H9 (cell line): ENCODE data around the gene TGFBR2. TPM values are rescaled to one million over a fixed set of nuclear protein-coding genes. Genes with fewer than 3 reads are reported as not detected.

Experiments
- DNase-seq: peaks from one replicate; pipeline ENCODE4 v3.0.0-alpha.2; 2017
- H2AFZ ChIP-seq: one replicate; pipeline ENCODE4 v1.6.1; 2013; ENCODE audit warnings: mild to moderate bottlenecking, low read length, control low read depth, moderate library complexity
- H2AK5ac ChIP-seq: 2 replicates; pipeline ENCODE4 v1.6.1; 2013; ENCODE audit warnings: low read length, control low read depth, mixed read lengths; ENCODE audit not compliant: insufficient read length
- H2BK120ac ChIP-seq: one replicate; pipeline ENCODE4 v1.6.1; 2013; ENCODE audit warnings: low read depth, mild to moderate bottlenecking, low read length, control low read depth, inconsistent platforms; ENCODE audit not compliant: poor library complexity, severe bottlenecking
- H2BK12ac ChIP-seq: 2 replicates; pipeline ENCODE4 v1.6.1; 2013; ENCODE audit warnings: low read length, control low read depth, mixed read lengths, low read depth; ENCODE audit not compliant: insufficient read length
- H2BK15ac ChIP-seq: 2 replicates; pipeline ENCODE4 v1.6.1; 2013; ENCODE audit warnings: low read depth, low read length, control low read depth
- H2BK20ac ChIP-seq: one replicate; pipeline ENCODE4 v1.6.1; 2013; ENCODE audit warnings: low read depth, mild to moderate bottlenecking, low read length, control low read depth, inconsistent platforms; ENCODE audit not compliant: poor library complexity, severe bottlenecking
- H2BK5ac ChIP-seq: 2 replicates; pipeline ENCODE4 v1.6.1; 2013; ENCODE audit warnings: low read length, control low read depth, mixed read lengths; ENCODE audit not compliant: insufficient read length
- H3K14ac ChIP-seq: 2 replicates; pipeline ENCODE4 v1.6.1; 2013; ENCODE audit warnings: low read length, control low read depth; ENCODE audit not compliant: insufficient read depth
- H3K18ac ChIP-seq: 2 replicates; pipeline ENCODE4 v1.6.1; 2013; ENCODE audit warnings: low read depth, mild to moderate bottlenecking, mixed read lengths, low read length, control low read depth; ENCODE audit not compliant: insufficient read length
- H3K23ac ChIP-seq: 2 replicates; pipeline ENCODE4 v1.6.1; 2013; ENCODE audit warnings: low read length, control low read depth, mixed read lengths, low read depth; ENCODE audit not compliant: insufficient read length
- H3K23me2 ChIP-seq: 2 replicates; pipeline ENCODE4 v1.6.1; 2013; ENCODE audit warnings: low read depth, mild to moderate bottlenecking, mixed read lengths, low read length, control low read depth; ENCODE audit not compliant: insufficient read length, poor library complexity, severe bottlenecking
- H3K27ac ChIP-seq: 2 replicates; pipeline ENCODE4 v1.5.1; 2013; ENCODE audit warnings: low read length, control low read depth, mixed read lengths, low read depth; ENCODE audit not compliant: insufficient read length
- H3K27me3 ChIP-seq: 2 replicates; pipeline ENCODE4 v1.6.1; 2013; ENCODE audit warnings: low read length, control low read depth, inconsistent platforms; ENCODE audit not compliant: insufficient read depth
- H3K4ac ChIP-seq: 2 replicates; pipeline ENCODE4 v1.6.1; 2013; ENCODE audit warnings: low read depth, mild to moderate bottlenecking, control low read depth, inconsistent platforms, low read length, moderate library complexity
- H3K4me1 ChIP-seq: 2 replicates; pipeline ENCODE4 v1.6.1; 2013; ENCODE audit warnings: low read length, control low read depth, inconsistent platforms; ENCODE audit not compliant: insufficient read depth
- H3K4me2 ChIP-seq: 2 replicates; pipeline ENCODE4 v1.6.1; 2013; ENCODE audit warnings: low read length, control low read depth, mixed read lengths; ENCODE audit not compliant: insufficient read length, insufficient read depth
- H3K56ac ChIP-seq: 2 replicates; pipeline ENCODE4 v1.6.1; 2013; ENCODE audit warnings: low read depth, mild to moderate bottlenecking, mixed read lengths, low read length, control low read depth; ENCODE audit not compliant: insufficient read length
- H3K79me1 ChIP-seq: 2 replicates; pipeline ENCODE4 v1.6.1; 2013; ENCODE audit warnings: low read depth, mild to moderate bottlenecking, moderate library complexity, low read length, control low read depth, inconsistent platforms; ENCODE audit not compliant: insufficient read depth, poor library complexity, severe bottlenecking
- H3K79me2 ChIP-seq: 2 replicates; pipeline ENCODE4 v1.6.1; 2013; ENCODE audit warnings: low read length, control low read depth, inconsistent platforms; ENCODE audit not compliant: insufficient read depth
- H3K9ac ChIP-seq: 2 replicates; pipeline ENCODE4 v1.6.1; 2013; ENCODE audit warnings: low read length, control low read depth, mixed read lengths; ENCODE audit not compliant: insufficient read length; ENCODE audit errors: extremely low read depth
- H3K9me3 ChIP-seq: one replicate; pipeline ENCODE4 v1.6.1; 2013; ENCODE audit warnings: low read depth, low read length, inconsistent platforms; ENCODE audit not compliant: control insufficient read depth
- H3T11ph ChIP-seq: one replicate; pipeline ENCODE4 v1.6.1; 2013; ENCODE audit warnings: mild to moderate bottlenecking, low read length, control low read depth, inconsistent platforms
- H4K20me1 ChIP-seq: one replicate; pipeline ENCODE4 v1.6.1; 2013; ENCODE audit not compliant: control insufficient read depth, insufficient read length, insufficient read depth
- H4K5ac ChIP-seq: 2 replicates; pipeline ENCODE4 v1.6.1; 2013; ENCODE audit warnings: low read depth, mild to moderate bottlenecking, mixed read lengths, low read length, control low read depth; ENCODE audit not compliant: insufficient read length
- H4K8ac ChIP-seq: replicated peaks from 2 replicates; pipeline ENCODE4 v1.6.1; 2013; ENCODE audit warnings: low read length, control low read depth, mixed read lengths, low read depth; ENCODE audit not compliant: insufficient read length
- H4K91ac ChIP-seq: 2 replicates; pipeline ENCODE4 v1.6.1; 2013; ENCODE audit warnings: low read depth, mild to moderate bottlenecking, moderate library complexity, mixed read lengths, low read length, control low read depth; ENCODE audit not compliant: insufficient read length
- H3K27ac Mint-ChIP-seq, 3 experiments: 2 replicates in 2 of 3; 3 replicates in 1 of 3; pipeline ENCODE4 v1.8.0; 2020 to 2021; ENCODE audit warnings: mixed read lengths in 3 of 3, mild to moderate bottlenecking in 1 of 3, moderate library complexity in 1 of 3
- H3K27me3 Mint-ChIP-seq: 2 replicates; pipeline ENCODE4 v1.8.0; 2021; ENCODE audit warnings: low read depth, mild to moderate bottlenecking, moderate library complexity, mixed read lengths
- H3K36me3 Mint-ChIP-seq, 3 experiments: 2 replicates in 2 of 3; 3 replicates in 1 of 3; pipeline ENCODE4 v1.8.0; 2020 to 2021; ENCODE audit warnings: low read depth in 3 of 3, mixed read lengths in 3 of 3; ENCODE audit not compliant: insufficient read depth in 1 of 3
- H3K4me1 Mint-ChIP-seq, 2 experiments: 2 replicates each; pipeline ENCODE4 v1.8.0; 2020; ENCODE audit warnings: mixed read lengths in 2 of 2
- H3K4me3 Mint-ChIP-seq, 2 experiments: 2 replicates in 1 of 2; 3 replicates in 1 of 2; pipeline ENCODE4 v1.8.0; 2020 to 2021; ENCODE audit warnings: mild to moderate bottlenecking in 2 of 2, mixed read lengths in 2 of 2, moderate library complexity in 1 of 2
- H3K9me3 Mint-ChIP-seq, 2 experiments: 2 replicates in 1 of 2; 3 replicates in 1 of 2; pipeline ENCODE4 v1.8.0; 2020; ENCODE audit warnings: mild to moderate bottlenecking in 2 of 2, mixed read lengths in 2 of 2, moderate library complexity in 1 of 2
- CTCF ChIP-seq: fragments of 200-600 bp; sonication (generic); conservative IDR thresholded peaks from 3 replicates; pipeline ENCODE4 v1.8.0; 2021; ENCODE audit warnings: antibody characterized with exemption, mild to moderate bottlenecking
- WGBS: extraction: QIAGEN DNeasy Blood & Tissue Kit; methylation state at CpG from one replicate; pipeline ENCODE4 v1.1.7; 2013; ENCODE audit warnings: missing lambda C conversion rate, low lambda C conversion rate, mixed read lengths; ENCODE audit not compliant: insufficient read length; ENCODE audit errors: extremely low coverage; 5-methylcytosine and 5-hydroxymethylcytosine counted together
- total RNA-seq: library from RNA; stranded (reverse); gene quantifications from 2 replicates; pipeline ENCODE4 v1.2.1, GENCODE V29; 2021

TGFBR2 gene
- total RNA-seq, 1 experiment from 2014 or later = 10.6 TPM

- no CpG with 5 or more reads among the region's 7 CpGs for WGBS
- Histone ChIP-seq H2BK5ac (no peak overlapping the region), H4K8ac (no peak overlapping the region), H3K56ac (no peak overlapping the region), H3K27me3 (no peaks in the 10 kb centered on the region), H3K79me1 (no peaks in the 10 kb centered on the region), H3K23me2 (no peaks in the 10 kb centered on the region), H3K4me2 (no peak overlapping the region), H4K91ac (no peak overlapping the region), H4K20me1 (no peaks in the 10 kb centered on the region), H3T11ph (no peak overlapping the region), H3K14ac (no peak overlapping the region), H3K23ac (no peak overlapping the region), H2BK12ac (no peak overlapping the region), H3K4ac (no peak overlapping the region), H3K9ac (no peak overlapping the region), H3K79me2 (no peaks in the 10 kb centered on the region), H3K27ac (peak overlapping the region; percentile 10), H2BK15ac (no peak overlapping the region), H2BK120ac (no peak overlapping the region), H3K9me3 (no peaks in the 10 kb centered on the region), H2AFZ (no peak overlapping the region), H2AK5ac (no peak overlapping the region), H2BK20ac (no peak overlapping the region), H4K5ac (no peak overlapping the region), H3K4me1 (peaks cover 18% of the 10 kb centered on the region), H3K18ac (no peak overlapping the region)
- peaks cover 14 to 28% (median 14%) of the 10 kb centered on the region in 3 experiments; a peak in 5 of 7 replicates for H3K36me3 Mint-ChIP-seq
- H3K27me3 Mint-ChIP-seq = no peaks in the 10 kb centered on the region
- H3K27ac Mint-ChIP-seq = peak overlapping the region; percentile 63 to 94 (median 86); a peak in 6 of 7 replicates
- no peak overlapping the region for H3K4me3 Mint-ChIP-seq
- no peak for TF ChIP-seq CTCF
- no peak for DNase-seq
- no peaks in the 10 kb centered on the region for H3K9me3 Mint-ChIP-seq
- H3K4me1 Mint-ChIP-seq = peaks cover 46 to 49% of the 10 kb centered on the region in 2 experiments
Measured at GRCh38 chr3:30659270-30660130, 53.1 kb downstream of the TGFBR2 start.
